ENCODE measurements around the gene RRAGD. TPM values are rescaled to one million over a fixed set of nuclear protein-coding genes. Genes with fewer than 3 reads are reported as not detected.
A peak's percentile ranks its signal among the peaks of the same experiment; 100 is the strongest.
"Not testable (repeated sequence)": the region's sequence is repeated elsewhere in the genome, so short reads cannot be mapped to it uniquely, and the experiment has no call there.

RRAGD gene
- total RNA-seq, 1 experiment from 2014 or later, result 18.4 TPM

DNA sequence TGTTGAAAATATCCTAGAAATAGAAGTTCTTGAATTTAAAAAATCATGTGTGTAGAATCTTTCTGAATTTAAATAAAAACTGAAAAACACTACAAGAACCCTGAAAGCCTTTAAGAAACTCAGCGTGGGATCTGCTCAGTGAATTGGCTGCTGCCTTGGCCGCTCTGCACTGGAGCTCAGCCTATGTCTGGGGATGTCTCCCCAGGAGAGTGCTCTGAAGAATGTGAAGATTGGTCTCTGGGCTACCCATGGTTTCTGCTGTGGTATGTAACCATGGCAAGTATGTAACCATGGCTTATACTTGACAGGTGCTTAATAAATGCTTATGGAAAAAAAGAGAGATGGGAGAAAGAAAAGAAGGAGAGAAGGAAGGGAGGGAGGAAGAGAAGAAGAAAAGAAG lies 3.1 kb upstream of the RRAGD start:
- no peak for DNase-seq (ENCODE audit: low spot score)
- in situ Hi-C loops (cut with HindIII; ENCODE audit: low sequenced_read_pairs), result no loop called here

DNA sequence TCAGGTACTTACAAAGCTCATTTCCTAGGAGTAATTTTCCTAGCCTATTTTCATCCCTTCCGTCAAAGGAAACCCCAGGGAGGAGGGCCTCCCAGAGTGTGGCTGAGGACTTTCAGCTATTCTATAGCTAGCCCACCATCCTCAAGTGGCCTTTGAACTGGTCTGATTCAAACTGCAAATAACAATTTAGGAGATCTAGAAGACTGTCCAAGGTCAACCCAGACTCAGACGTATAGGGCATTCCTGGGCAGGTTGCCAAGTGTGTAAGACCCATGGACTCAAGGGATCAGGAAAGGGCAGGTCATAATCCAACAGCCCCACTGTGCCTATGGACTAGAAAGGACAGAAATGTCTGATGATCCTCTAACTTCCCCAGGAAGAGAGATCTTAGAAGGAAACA lies 2.1 kb upstream of the RRAGD start:
- in situ Hi-C loops (cut with HindIII; ENCODE audit: low sequenced_read_pairs), result no loop called here
- DNase-seq (ENCODE audit: low spot score), result no peak

DNA sequence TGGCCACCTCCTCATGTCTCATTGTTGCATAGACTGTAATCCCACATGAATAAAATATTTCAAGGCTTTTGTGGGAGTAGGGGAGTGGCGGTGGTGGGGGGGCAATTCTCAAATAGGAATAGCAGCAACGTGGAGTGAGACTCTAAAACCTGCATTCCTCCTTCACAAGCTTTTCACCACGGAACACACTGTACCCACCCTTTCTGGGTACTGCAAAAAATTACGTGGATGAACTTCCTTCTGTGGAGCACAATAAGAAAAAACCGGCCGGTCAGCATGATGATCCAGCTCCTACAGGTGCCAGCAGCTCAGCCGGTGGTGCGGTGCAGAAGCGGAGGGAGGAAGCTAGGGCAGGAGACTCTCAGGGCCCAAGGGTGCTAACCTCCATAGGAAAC lies 930 bp upstream of the RRAGD start:
- in situ Hi-C loops (cut with HindIII; ENCODE audit: low sequenced_read_pairs), result no loop called here

DNA sequence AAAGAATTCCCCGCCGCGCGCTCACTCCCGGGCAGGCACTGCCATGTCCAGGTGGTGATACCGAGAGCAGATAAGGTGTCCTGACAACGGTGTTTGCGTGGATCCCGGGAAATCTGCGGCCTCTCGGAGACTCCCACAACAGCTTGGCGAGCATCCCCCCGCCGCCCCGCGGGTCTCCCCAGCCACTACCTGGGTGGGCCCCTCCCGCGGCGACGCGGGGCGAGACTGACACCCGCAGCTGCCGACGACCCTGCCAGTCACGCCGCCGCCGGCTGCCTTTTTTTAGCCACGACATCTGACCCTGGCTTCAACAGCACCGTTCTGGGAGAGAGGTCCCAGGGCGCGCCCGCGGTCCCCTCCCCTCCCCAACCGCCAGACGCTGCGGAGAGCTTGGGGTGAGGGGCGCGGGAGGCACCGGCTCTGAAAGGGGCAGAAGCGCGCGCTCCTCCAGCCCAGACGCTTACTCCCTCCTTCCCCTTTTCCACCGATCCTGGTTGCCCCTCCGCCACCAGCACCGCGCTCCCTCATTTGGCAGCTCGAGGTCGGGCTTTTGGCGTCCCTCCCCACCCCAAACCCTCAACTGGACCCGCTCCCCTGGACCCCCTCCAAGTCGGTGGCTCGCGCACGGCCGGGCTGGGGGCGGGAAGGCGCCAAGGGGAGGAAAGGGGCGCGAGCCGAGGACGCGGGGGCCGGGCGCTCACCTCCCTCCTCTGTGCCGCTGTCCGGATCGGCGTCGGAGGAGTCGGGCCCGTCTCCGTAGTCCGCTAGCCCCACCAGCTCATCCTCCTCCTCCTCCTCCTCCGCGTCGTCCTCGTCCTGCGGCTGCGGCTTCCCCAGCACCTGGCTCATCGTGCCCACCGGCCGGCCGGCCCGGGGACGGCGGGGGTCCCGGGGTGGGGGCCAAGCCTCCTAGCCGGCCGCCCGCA lies 665 bp downstream of the RRAGD start:
- peak; percentile 66 for DNase-seq (ENCODE audit: low spot score)

More for the DNA sequence above, 930 bp upstream of the RRAGD start:
- peak; percentile 71 for DNase-seq (ENCODE audit: low spot score)

DNA sequence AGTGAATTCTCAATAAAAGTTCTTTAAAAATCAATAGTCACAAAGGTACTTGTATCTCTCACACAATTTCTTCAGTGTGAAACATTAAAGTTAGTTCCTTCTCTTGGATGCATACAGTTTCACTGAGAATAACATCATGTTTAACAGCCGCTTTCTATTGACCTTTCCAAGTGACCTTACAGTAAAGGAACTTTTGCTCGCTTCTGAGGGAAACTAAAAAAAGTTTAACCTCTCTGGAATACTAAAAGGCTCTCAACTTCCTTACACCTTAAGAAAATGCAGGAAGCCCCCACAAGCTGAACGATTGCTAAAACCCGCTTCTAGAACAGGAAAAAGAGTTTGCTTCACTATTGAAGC lies 1.3 kb downstream of the RRAGD start:
- no peak for DNase-seq (ENCODE audit: low spot score)
- in situ Hi-C loops (cut with HindIII; ENCODE audit: low sequenced_read_pairs), result no loop called here

More for the DNA sequence above, 665 bp downstream of the RRAGD start:
- in situ Hi-C loops (cut with HindIII; ENCODE audit: low sequenced_read_pairs), result no loop called here

DNA sequence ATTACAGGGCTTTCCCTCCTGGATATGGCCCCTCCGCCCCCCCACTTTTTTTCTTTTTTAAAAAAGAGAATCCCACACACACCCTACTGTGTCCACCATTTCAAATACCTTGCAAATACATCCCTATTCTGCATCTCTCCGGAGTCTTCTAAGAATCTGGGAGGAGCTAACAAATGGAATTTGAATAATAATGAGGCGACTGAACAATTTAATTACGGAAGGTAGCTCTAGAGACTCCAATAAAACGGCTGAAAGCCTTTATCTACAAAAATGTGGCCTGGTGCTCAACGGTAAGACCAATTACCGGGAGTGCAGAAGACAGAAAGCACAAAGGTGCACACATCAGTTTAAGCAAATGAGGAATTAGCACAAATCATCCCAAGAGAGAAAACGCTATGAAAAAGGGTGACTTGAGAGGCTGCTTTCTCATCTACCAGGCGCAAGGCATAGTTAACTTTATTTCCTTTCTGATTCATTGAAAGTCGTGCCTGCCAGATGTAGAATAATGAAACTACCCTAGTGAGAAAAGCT lies 1.8 kb downstream of the RRAGD start:
- DNase-seq (ENCODE audit: low spot score), result no peak

DNA sequence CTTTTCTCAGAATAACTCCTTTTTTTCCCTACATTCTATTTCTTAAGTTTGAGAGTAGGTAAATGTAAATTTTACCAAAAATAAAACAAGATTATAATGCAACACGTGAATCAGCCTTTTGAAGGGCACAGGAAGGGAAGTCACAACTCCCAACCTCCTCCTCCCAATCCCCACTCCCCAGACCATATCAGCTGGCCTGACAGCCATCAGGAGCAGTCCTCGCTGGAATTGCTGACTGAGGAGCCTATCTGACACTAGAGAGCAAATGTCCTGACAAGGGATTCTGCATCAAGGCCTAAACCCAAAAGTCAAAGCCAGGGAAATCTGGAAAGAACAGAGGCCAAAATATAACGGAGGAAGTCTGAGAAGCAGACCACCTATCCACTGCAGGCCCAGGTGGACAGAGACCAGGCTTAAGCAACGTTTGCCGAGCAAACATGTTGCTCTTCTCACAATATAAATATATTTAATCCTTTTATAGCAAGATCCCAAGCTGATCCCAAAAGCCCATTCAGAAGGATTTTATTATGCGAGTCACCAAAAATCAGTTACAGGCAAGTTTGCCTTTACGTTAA lies 2.5 kb downstream of the RRAGD start:
- in situ Hi-C loops (cut with HindIII; ENCODE audit: low sequenced_read_pairs), result no loop called here
- DNase-seq (ENCODE audit: low spot score), result no peak

More for the DNA sequence above, 1.8 kb downstream of the RRAGD start:
- in situ Hi-C loops (cut with HindIII; ENCODE audit: low sequenced_read_pairs), result no loop called here

- in situ Hi-C loops (cut with HindIII; ENCODE audit: low sequenced_read_pairs), result no loop called here
- DNase-seq (ENCODE audit: low spot score), result no peak
Measured at GRCh38 chr6:89406141-89406540, 5.9 kb downstream of the RRAGD start.

DNA sequence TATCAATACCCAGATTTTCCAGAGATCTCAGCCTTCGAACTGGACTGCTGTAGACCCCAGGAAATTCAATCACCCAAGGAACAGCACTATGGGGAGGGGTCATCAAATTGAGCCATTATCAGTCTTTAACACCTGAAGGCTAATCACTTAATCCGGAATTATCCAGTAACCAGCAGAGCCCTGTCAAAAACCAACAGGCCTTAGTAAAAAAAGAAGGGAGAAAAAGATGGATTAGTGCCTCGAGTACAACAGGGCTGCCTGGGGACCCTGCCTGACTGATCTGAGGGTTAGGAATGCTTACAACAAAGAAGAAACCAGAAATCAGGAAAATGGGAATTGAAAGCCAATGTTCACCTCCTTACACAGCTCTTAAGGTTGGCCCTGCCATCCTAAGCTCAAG lies 7.6 kb downstream of the RRAGD start:
- in situ Hi-C loops (cut with HindIII; ENCODE audit: low sequenced_read_pairs), result no loop called here
- DNase-seq (ENCODE audit: low spot score), result no peak

DNA sequence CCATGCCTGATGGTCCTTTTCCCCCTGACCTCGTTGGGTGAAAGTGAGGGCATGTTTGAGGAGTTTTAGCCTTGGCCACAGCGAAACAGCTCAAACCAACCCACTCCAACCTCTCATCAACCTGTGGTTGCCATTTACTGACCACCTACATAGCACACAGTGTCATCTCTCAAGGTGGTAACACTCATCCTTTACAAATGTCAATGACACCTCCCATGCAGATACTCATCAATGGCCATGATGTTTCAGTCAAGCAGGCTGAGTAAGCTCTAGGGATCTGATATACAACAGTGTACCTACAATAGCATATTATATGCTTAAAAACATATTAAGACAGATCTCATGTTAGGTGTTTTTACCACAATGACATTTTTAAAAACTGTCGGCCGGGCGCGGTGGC lies 9.3 kb downstream of the RRAGD start:
- DNase-seq (ENCODE audit: low spot score), result no peak
- in situ Hi-C loops (cut with HindIII; ENCODE audit: low sequenced_read_pairs), result no loop called here

- DNase-seq (ENCODE audit: low spot score), result peak; percentile 64
- in situ Hi-C loops (cut with HindIII; ENCODE audit: low sequenced_read_pairs), result no loop called here
Measured at GRCh38 chr6:89400912-89401399, 11.1 kb downstream of the RRAGD start.

- DNase-seq (ENCODE audit: low spot score), result no peak
- in situ Hi-C loops (cut with HindIII; ENCODE audit: low sequenced_read_pairs), result no loop called here
Measured at GRCh38 chr6:89400050-89400449, 12.0 kb downstream of the RRAGD start.

DNA sequence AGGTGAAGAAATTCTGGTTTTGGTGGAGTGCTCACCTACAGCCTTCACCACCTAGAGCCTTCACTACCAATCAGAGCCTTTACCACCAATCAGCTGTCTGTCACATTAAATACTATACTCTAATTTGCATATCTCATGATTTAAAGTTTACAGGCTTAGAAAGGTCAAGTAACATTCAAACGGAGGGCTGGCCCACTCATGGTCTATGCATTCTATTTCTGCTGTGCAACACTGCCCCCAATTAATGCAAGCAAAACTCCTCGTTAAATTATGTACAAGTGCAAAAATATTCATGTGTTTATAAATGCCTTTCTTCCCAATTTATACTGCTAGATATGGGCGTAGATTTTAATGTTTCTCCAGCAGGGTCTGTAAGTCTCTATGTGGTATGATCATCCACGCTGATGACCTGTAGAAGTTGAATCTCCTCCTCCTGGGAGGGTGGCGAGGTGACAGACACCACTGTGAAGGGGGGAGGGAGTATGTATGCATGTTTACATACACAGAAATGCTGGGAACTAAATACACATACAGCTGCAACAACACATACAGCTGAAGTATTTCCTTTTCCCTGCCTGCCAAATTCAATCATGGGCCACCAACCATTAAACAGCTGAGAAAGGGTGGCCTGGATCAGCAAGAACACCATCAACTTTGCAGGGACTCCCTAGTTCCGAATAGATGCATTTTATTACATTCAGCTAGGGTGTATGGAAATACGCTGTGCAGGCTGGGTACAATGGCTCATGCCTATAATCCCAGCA lies 13.1 kb downstream of the RRAGD start:
- no peak for DNase-seq (ENCODE audit: low spot score)
- in situ Hi-C loops (cut with HindIII; ENCODE audit: low sequenced_read_pairs), result no loop called here

- in situ Hi-C loops (cut with HindIII; ENCODE audit: low sequenced_read_pairs); DNase-seq (ENCODE audit: low spot score): not testable (repeated sequence)
Measured at GRCh38 chr6:89397884-89398283, 14.2 kb downstream of the RRAGD start.

DNA sequence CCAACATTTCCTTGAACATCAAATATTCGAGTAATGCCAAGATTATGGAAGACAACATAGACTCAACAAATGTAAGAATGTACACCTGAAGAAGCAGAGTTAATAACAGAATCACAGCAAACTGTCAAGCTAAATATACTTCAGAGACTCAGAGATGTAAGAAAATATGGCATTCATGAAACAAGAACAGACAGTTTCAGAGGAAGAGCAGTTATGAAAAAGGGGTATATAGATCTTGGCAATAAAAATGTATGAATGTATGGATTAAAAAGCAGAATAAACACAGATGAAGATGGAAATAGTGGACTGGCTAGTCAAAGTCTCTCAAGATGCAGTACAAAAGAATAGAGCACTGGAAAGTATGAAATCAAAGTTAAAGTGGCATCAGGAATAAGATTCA lies 18.4 kb downstream of the RRAGD start:
- in situ Hi-C loops (cut with HindIII; ENCODE audit: low sequenced_read_pairs), result no loop called here

GRCh38 chr6:89392823-89393222 lies 19.2 kb downstream of the RRAGD start:
- in situ Hi-C loops (cut with HindIII; ENCODE audit: low sequenced_read_pairs), result no loop called here

More for the DNA sequence above, 18.4 kb downstream of the RRAGD start:
- DNase-seq (ENCODE audit: low spot score), result no peak

DNA sequence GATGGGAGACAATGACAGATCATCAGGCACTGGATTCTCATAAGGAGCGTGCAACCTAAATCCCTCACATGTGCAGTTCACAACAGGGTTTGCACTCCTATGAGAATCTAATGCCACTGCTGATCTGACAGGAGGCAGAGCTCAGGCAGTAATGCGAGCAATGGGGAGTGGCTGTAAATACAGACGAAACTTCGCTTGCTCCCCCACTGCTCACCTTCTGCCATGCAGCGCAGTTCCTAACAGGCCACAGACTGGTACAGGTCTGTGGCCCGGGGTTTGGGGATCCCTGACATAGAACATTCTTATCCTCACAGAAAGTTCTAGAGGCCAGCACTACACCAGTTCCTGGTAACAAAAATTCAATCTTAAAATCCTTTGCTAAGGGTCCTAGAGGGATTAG lies 23.2 kb downstream of the RRAGD start:
- in situ Hi-C loops (cut with HindIII; ENCODE audit: low sequenced_read_pairs), result no loop called here
- peak; percentile 75 for DNase-seq (ENCODE audit: low spot score)

More at GRCh38 chr6:89392823-89393222, 19.2 kb downstream of the RRAGD start:
- no peak for DNase-seq (ENCODE audit: low spot score)

GRCh38 chr6:89387516-89388201 lies 24.4 kb downstream of the RRAGD start:
- no peak for DNase-seq (ENCODE audit: low spot score)
- in situ Hi-C loops (cut with HindIII; ENCODE audit: low sequenced_read_pairs), result no loop called here

- in situ Hi-C loops (cut with HindIII; ENCODE audit: low sequenced_read_pairs), result no loop called here
- DNase-seq (ENCODE audit: low spot score), result no peak
Measured at GRCh38 chr6:89386917-89387491, 25.1 kb downstream of the RRAGD start.

All from G401 (cell line).